NCI-H345 (cell line): Measurements from ENCODE around the gene SELENOS.

Experiments used
- DNase-seq: peaks from one replicate; lab custom pipeline; 2025; lab: John Stamatoyannopoulos, UW

Gene SELENOS

DNA sequence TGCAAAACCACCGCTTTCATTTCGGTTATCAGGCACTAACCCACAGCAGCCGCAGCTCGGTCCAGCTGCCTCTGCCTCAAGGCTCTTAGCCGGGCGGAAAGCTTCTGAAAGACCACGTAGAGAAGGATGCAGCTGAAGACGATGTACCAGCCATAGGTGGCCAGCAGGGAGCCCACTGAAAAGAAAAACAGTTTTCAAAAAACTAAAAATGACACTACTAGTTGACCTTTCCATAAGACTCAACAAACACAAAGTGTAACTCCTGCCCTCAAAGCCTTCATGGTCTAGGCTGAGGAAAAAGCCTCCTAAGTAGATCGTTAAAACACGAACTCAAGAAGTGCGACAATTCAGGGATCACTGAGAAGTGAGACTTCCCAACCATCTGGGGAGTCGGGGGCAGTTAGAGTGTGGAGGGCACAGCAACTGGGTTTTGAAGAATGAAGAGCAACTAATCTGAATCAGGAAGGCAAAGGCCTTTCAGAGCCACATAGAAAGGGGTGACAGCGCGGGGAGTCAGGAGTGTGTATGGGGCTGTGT is 716 bp downstream of the SELENOS start:
- no peak for DNase-seq

GRCh38 chr15:101275018-101275417 is 2.3 kb downstream of the SELENOS start:
- no peak for DNase-seq

DNA sequence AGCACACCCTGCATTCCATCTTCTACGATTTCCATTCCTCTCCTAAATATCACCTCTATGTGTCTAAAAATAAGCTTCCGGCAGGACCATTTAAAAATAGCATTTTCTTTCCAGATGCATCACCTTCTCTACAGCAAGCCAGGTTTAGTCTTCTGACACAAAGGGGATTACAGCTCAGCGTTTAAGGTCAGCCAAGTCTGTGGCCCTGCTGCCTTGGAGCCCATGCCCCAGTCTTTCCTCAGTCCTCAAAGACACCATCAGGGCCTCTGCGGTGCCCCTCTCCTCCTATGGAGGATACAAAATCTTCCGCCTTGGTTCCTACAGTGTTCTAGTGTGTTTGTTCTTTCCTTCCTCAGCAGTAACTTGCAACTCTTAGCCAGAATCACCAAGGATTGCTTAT is 3.8 kb downstream of the SELENOS start:
- DNase-seq, result no peak

- no peak for DNase-seq
Measured at GRCh38 chr15:101272584-101272983, 4.7 kb downstream of the SELENOS start.

DNA sequence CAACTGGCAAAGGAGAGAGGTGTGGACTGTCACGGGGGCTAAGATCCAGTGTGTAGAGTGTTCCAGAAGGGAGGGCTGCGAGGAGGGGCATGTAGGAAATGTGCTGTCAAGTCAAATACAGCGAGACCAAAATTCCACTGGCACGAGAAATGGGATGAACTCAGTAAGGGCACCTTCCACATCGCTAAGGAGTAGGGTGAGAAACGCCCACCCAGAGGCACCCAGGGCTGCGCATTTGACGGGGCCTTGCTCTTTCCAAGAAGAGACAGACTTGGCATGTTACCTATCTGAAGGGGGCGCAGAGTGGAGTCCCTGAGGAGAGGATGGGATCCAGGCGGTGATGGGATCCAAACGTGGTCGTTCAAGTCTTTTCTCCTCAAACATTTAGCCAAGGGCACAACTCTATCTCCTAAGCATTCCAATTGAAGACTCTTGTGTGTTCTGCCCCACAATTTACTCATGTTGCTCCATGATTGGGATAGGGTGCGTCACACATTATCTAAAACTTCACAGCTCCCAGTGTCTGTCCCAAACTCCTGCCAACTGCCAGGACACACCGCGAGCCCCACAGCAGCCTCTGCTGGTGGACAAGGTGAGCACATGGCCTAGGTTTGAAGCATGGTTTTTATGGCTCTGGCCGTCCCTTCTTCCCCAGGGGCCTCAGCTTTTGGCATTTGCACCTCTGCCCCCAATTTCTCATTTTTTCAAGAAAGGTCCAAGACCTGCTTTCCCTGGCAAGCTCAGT is 7.6 kb downstream of the SELENOS start:
- DNase-seq, result no peak

GRCh38 chr15:101267320-101268104 is 9.8 kb downstream of the SELENOS start:
- DNase-seq, result no peak

DNA sequence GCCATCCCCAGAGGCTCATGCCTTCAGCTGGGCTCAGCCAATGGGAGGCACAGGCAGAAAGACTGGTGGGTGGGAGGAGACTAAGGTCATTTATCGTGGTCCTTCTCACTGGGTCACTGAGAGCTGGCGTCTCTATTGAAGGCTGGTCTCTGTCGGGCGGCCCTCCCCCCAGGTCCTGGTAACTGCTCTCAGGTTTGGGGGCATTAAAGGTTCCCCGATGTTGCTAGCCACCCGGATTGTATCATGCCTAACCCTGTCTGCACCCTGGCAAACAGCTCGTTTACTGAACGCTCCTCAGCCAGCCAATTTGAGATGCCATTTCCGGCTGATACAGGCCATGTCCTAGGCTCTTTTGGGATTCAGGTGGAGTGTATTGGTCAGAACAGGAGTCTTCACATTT is 10.5 kb downstream of the SELENOS start:
- no peak for DNase-seq

- no peak for DNase-seq
Measured at GRCh38 chr15:101266034-101266433, 11.3 kb downstream of the SELENOS start.

GRCh38 chr15:101264911-101265641 is 12.2 kb downstream of the SELENOS start:
- no peak for DNase-seq

- DNase-seq, result no peak
Measured at GRCh38 chr15:101264011-101264410, 13.3 kb downstream of the SELENOS start.

DNA sequence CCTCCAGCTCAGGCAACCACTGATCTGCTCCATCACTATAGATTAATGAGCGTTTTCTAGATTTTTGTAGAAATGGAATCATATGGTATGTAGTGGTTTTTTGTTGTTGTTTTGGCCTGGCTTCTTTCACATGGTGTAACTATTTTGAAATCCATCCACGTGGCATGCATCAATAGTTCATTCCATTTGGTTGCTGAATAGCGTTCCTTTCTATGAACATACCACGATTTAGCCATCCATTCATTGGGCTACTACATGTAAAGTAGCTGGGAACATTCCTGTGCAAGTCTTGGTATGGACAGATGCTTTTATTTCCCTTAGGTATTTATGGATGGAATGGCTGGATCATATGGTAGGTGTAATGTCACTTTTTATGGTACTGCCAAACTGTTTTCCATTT is 14.7 kb downstream of the SELENOS start:
- no peak for DNase-seq

DNA sequence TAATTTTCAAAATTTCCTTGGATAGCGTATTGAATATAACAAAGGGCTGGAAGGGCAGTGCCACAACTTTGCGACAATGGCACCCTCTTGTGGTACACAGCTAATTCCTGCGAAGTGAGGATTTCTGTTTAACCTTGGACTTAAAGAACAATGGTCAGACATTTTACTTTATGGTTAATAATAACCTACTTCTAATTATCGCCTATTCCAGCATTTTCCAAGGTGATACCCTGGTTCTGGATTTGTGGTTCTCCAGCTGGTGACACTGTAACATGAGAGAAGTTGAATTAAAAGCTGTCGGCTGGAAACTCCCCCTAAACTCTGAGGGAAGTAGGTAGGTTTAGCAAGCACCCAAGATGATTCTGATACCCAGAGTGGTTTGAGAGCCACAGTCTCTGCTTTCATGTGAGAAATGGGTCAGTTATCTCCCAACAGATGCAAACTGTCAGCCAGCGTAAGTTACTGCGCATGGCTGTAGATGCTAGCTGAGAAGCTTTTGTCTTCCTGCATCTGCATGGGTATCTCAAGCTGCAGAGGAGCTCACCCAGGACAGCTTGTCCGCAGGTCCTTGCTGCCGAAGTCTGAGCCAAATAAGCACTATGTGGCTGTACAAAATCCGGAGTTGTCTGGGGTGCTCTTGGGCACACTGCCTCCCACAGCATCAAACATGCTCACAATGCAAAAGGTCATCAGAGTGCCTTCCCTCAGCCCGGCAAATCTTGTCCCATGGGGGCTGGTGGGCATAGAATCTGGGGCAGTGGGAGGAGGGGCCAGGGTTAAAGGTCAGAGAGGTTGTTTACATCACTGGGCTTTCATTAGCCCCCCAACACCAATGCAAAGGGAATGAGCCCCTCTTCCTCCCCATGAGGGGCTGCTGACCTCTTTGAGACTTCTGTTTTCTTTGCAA is 18.8 kb downstream of the SELENOS start:
- peak; percentile 58 for DNase-seq

DNA sequence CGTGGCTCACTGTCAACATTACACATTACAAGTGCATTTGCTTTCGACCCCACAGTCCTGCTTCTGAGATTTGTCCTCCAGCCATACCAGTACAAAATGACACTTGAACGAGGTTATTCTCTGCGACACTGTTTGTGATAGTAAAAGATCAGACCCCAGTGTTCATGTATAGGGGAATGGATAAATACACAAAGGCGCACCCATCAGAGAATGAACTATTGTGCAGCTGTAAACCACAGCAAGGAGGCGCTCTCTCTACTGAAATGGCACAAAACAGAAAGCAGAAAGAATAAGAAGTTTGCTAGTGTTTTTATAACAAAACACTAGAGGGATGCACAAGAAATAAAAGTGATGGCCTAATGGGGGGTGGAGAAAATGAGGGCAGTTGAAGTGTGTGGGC is 20.5 kb downstream of the SELENOS start:
- no peak for DNase-seq

GRCh38 chr15:101255615-101256241 is 21.6 kb downstream of the SELENOS start:
- no peak for DNase-seq

- no peak for DNase-seq
Measured at GRCh38 chr15:101255051-101255395, 22.3 kb downstream of the SELENOS start.

DNA sequence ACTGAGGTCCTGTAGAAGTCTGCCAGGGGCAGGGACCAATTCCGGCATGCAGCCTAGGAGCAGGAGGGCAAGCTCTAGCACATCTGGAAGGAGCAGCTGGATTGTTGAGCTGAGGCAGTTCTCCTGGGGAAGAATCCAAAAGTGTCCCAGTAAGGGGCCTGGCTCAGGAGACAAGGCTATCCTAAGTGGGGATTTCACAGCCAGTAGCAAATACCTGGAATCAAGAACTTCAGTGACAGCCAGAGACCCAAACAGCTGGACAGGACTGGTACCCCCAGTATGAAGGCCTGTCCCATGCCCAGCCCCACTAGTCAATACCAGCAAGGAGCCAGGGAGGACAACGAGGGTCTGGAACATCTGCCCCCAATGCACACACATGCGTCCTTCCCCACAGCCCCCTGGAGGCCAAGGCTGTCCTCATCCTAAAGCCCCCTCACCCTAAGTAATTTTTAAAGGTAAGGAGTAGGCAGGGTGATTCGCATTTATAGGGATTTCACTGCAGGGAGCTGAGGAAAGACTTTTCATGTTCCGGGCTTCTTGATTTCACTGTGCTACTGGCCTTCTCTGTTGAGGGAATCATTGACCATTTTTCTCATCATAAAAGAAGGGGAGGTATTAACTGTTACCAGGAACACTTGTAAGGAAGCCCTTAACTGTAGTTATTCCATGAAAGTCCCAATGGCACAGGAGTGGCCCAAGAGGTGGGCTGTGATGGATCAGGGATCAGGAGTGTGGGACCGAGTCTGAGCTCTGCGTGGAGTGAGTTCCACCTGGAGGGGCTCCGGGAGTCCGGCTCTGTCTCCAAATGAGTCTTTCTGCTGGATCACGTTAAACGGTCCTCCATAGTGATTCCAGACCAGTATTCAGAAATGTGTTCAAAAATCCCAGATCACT is 22.9 kb downstream of the SELENOS start:
- no peak for DNase-seq

GRCh38 chr15:101252836-101253235 is 24.4 kb downstream of the SELENOS start:
- DNase-seq, result no peak

GRCh38 chr15:101251830-101252820 is 25.2 kb downstream of the SELENOS start, which contains the start of gene CHSY1:
TSS of gene CHSY1 (minus strand) at chr15:101252048. CDS start at chr15:101251456, 592 bp downstream.
- DNase-seq, result peak; percentile 75
